ENCODE results near the gene KRTAP10-6.

DNA sequence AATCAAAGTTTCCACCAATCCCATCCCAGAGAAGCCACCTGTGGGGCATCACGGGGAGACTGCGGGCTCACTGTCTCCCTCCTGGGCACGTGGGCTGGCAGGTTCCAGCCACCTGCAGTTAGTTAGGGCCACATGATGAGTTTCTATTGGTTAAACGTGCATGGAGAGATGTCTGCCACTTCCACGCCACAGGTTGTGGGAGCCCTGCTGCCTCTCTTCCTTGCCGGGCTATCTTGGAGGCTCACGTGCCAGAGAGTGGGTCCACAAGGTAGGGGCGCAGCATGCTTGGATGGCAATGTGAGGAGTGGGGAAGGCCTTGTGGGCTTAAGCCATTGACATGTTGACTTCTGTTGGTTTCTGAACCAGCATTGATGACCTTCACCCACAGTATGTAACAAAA is 11.6 kb upstream of the KRTAP10-6 start:
- TF ChIP-seq, protein P1, sequence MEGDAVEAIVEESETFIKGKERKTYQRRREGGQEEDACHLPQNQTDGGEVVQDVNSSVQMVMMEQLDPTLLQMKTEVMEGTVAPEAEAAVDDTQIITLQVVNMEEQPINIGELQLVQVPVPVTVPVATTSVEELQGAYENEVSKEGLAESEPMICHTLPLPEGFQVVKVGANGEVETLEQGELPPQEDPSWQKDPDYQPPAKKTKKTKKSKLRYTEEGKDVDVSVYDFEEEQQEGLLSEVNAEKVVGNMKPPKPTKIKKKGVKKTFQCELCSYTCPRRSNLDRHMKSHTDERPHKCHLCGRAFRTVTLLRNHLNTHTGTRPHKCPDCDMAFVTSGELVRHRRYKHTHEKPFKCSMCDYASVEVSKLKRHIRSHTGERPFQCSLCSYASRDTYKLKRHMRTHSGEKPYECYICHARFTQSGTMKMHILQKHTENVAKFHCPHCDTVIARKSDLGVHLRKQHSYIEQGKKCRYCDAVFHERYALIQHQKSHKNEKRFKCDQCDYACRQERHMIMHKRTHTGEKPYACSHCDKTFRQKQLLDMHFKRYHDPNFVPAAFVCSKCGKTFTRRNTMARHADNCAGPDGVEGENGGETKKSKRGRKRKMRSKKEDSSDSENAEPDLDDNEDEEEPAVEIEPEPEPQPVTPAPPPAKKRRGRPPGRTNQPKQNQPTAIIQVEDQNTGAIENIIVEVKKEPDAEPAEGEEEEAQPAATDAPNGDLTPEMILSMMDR (IDR thresholded peaks at IDR 0.05), result no peak
- no peak for TF ChIP-seq POLR2AphosphoS5 (IDR thresholded peaks at IDR 0.05)
